Iris pigment epithelial cell (primary cell): ENCODE results near the gene MMP15.
"Not testable (repeated sequence)": the region's sequence is repeated elsewhere in the genome, so short reads cannot be mapped to it uniquely, and the experiment has no call there.

Experiments
- DNase-seq: peaks from one replicate; pipeline ENCODE4 v3.0.0-alpha.2; 2011; ENCODE audit warnings: low read depth

MMP15 gene

GRCh38 chr16:58086381-58087208 lies 61.0 kb downstream of the MMP15 start:
- no peak for DNase-seq

- DNase-seq = no peak
These were observed 61.8 kb downstream of the MMP15 start for GRCh38 chr16:58087209-58087913.

GRCh38 chr16:58088091-58088490 lies 62.5 kb downstream of the MMP15 start:
- no peak for DNase-seq

GRCh38 chr16:58090396-58090795 lies 64.8 kb downstream of the MMP15 start:
- not testable (repeated sequence) for DNase-seq

GRCh38 chr16:58094026-58094425 lies 68.5 kb downstream of the MMP15 start:
- DNase-seq = no peak

GRCh38 chr16:58094791-58095574 lies 69.4 kb downstream of the MMP15 start:
- no peak for DNase-seq

GRCh38 chr16:58095575-58095960 lies 70.0 kb downstream of the MMP15 start:
- not testable (repeated sequence) for DNase-seq

GRCh38 chr16:58096249-58096648 lies 70.7 kb downstream of the MMP15 start:
- DNase-seq = no peak
